ENCODE measurements around the gene PTPN6.

Gene PTPN6

GRCh38 chr12:6954316-6955107 is 3.4 kb downstream of the PTPN6 start:
- TF ChIP-seq CTCF (IDR thresholded peaks at IDR 0.05; ENCODE audit: low read depth, low read length, poor library complexity, severe bottlenecking) = no peak
- no peak for TF ChIP-seq EZH2phosphoT487 (IDR thresholded peaks at IDR 0.05; ENCODE audit: borderline replicate concordance, low read length)
- Histone ChIP-seq H3K4me1 (ENCODE audit: control insufficient read depth, low read length) (peaks cover 83% of the 10 kb centered on the region), H4K20me1 (ENCODE audit: control insufficient read depth, insufficient read depth, low read depth, low read length) (peaks cover 10% of the 10 kb centered on the region; the same call in 1 of the 2 replicates), H3K79me2 (ENCODE audit: control insufficient read depth, low read length) (no peaks in the 10 kb centered on the region), H3K9me2 (replicated peaks; ENCODE audit: control insufficient read depth, low read length) (no peaks in the 10 kb centered on the region), H3K4me2 (ENCODE audit: low read length) (peak overlapping the region; percentile 98), H3K9me3 (ENCODE audit: control insufficient read depth, insufficient read depth, low read length) (no peaks in the 10 kb centered on the region), H3K4me3 (ENCODE audit: low read length) (peak overlapping the region; percentile 73), H3F3A (ENCODE audit: control insufficient read depth, insufficient read depth) (no peaks in the 10 kb centered on the region), H3K27ac (ENCODE audit: low read depth, low read length) (no peak overlapping the region; the same call in 1 of the 2 replicates), H3K27me3 (ENCODE audit: control insufficient read depth, low read length) (peaks cover 70% of the 10 kb centered on the region), H3K36me3 (ENCODE audit: control insufficient read depth, low read length) (no peaks in the 10 kb centered on the region)

- Histone ChIP-seq H3K27me3 (ENCODE audit: control insufficient read depth, low read length) (peaks cover 78% of the 10 kb centered on the region), H3K9me2 (replicated peaks; ENCODE audit: control insufficient read depth, low read length) (no peaks in the 10 kb centered on the region), H3K79me2 (ENCODE audit: control insufficient read depth, low read length) (no peaks in the 10 kb centered on the region), H3F3A (ENCODE audit: control insufficient read depth, insufficient read depth) (no peaks in the 10 kb centered on the region), H3K36me3 (ENCODE audit: control insufficient read depth, low read length) (no peaks in the 10 kb centered on the region), H3K4me2 (ENCODE audit: low read length) (no peak overlapping the region), H3K4me3 (ENCODE audit: low read length) (no peak overlapping the region), H3K9me3 (ENCODE audit: control insufficient read depth, insufficient read depth, low read length) (no peaks in the 10 kb centered on the region), H4K20me1 (ENCODE audit: control insufficient read depth, insufficient read depth, low read depth, low read length) (peaks cover 10% of the 10 kb centered on the region; the same call in 1 of the 2 replicates), H3K27ac (ENCODE audit: low read depth, low read length) (no peak overlapping the region), H3K4me1 (ENCODE audit: control insufficient read depth, low read length) (peaks cover 87% of the 10 kb centered on the region)
- no peak for TF ChIP-seq CTCF (IDR thresholded peaks at IDR 0.05; ENCODE audit: low read depth, low read length, poor library complexity, severe bottlenecking)
- no peak for TF ChIP-seq EZH2phosphoT487 (IDR thresholded peaks at IDR 0.05; ENCODE audit: borderline replicate concordance, low read length)
Measured at GRCh38 chr12:6955108-6956020, 4.2 kb downstream of the PTPN6 start.

GRCh38 chr12:6956021-6956727 is 5.0 kb downstream of the PTPN6 start:
- Histone ChIP-seq H3K27ac (ENCODE audit: low read depth, low read length) (no peak overlapping the region), H3K4me1 (ENCODE audit: control insufficient read depth, low read length) (peaks cover 87% of the 10 kb centered on the region), H3K9me3 (ENCODE audit: control insufficient read depth, insufficient read depth, low read length) (no peaks in the 10 kb centered on the region), H3K4me2 (ENCODE audit: low read length) (no peak overlapping the region), H4K20me1 (ENCODE audit: control insufficient read depth, insufficient read depth, low read depth, low read length) (peaks cover 10% of the 10 kb centered on the region), H3K4me3 (ENCODE audit: low read length) (no peak overlapping the region), H3F3A (ENCODE audit: control insufficient read depth, insufficient read depth) (no peaks in the 10 kb centered on the region; the same call in 1 of the 2 replicates), H3K79me2 (ENCODE audit: control insufficient read depth, low read length) (no peaks in the 10 kb centered on the region), H3K9me2 (replicated peaks; ENCODE audit: control insufficient read depth, low read length) (no peaks in the 10 kb centered on the region), H3K36me3 (ENCODE audit: control insufficient read depth, low read length) (no peaks in the 10 kb centered on the region), H3K27me3 (ENCODE audit: control insufficient read depth, low read length) (peaks cover 86% of the 10 kb centered on the region)
- TF ChIP-seq CTCF (IDR thresholded peaks at IDR 0.05; ENCODE audit: low read depth, low read length, poor library complexity, severe bottlenecking) (no peak), EZH2phosphoT487 (IDR thresholded peaks at IDR 0.05; ENCODE audit: borderline replicate concordance, low read length) (no peak)

Data from DOHH2 (cell line).